Measurements from ENCODE around the gene RPS4Y2.

Gene RPS4Y2

GRCh38 chrY:20746919-20747318, 9.0 kb upstream of the RPS4Y2 start:
- H3K4me3 ChIP-seq (replicated peaks in 1 of 2; ENCODE audit: low read depth in 2 of 2, low read length in 2 of 2) = no peak overlapping the region
- DNase-seq (ENCODE audit: low read depth in 2 of 2) = no peak
- no peak for TF ChIP-seq CTCF (IDR thresholded peaks at IDR 0.05; ENCODE audit: low read depth, low read length)

- H3K4me3 ChIP-seq (replicated peaks in 1 of 2; ENCODE audit: low read depth in 2 of 2, low read length in 2 of 2) = no peak overlapping the region
- no peak for DNase-seq (ENCODE audit: low read depth in 2 of 2)
- TF ChIP-seq CTCF (IDR thresholded peaks at IDR 0.05; ENCODE audit: low read depth, low read length) = no peak
Measured at GRCh38 chrY:20763869-20764268, 8.0 kb downstream of the RPS4Y2 start.

GRCh38 chrY:20765117-20765516, 9.2 kb downstream of the RPS4Y2 start:
- TF ChIP-seq CTCF (IDR thresholded peaks at IDR 0.05; ENCODE audit: low read depth, low read length) = no peak
- no peak for DNase-seq (ENCODE audit: low read depth in 2 of 2)

DNA sequence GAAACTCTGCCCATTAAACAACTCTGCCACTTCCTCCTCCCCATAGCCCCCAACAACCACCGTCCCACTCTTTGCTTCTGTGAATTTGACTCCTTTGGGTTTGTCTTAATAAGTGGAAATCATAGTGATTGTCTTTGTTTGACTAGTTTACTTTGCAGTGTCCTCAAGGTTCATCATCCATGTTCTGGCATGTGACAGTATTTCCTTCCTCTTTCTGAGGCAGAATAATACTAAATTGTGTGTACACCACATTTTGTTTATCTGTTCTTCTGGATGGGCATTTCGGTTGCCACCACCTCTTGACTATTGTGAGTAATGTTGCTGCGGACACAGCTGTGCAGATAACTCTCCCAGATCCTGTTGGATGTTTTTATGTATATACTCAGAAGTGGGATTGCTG, 14.8 kb downstream of the RPS4Y2 start:
- H3K4me3 ChIP-seq (replicated peaks in 1 of 2; ENCODE audit: low read depth in 2 of 2, low read length in 2 of 2) = no peak overlapping the region
- no peak for TF ChIP-seq CTCF (IDR thresholded peaks at IDR 0.05; ENCODE audit: low read depth, low read length)
- DNase-seq (ENCODE audit: low read depth in 2 of 2) = no peak

More at GRCh38 chrY:20765117-20765516, 9.2 kb downstream of the RPS4Y2 start:
- H3K4me3 ChIP-seq (replicated peaks in 1 of 2; ENCODE audit: low read depth in 2 of 2, low read length in 2 of 2) = no peak overlapping the region

DNA sequence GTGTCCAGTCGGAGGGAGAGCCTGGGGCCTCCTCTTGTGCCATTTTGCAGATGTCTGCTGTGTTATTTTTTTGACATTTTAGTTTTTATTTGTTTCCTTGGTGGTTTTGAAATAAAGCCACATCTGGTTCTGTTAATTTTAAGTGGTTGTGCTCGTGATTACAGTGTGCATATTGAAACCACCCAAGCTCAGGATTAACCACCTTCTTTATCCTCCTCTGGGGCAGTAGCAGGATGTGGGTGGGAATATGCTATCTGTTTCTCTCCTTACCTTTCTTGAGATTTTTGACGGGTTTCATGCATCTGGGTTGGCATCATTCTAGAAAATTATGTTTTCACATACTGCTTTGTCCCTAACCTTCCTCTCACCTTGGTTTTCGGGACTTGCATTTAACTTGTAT, 20.2 kb downstream of the RPS4Y2 start:
- TF ChIP-seq CTCF (IDR thresholded peaks at IDR 0.05; ENCODE audit: low read depth, low read length) = no peak
- H3K4me3 ChIP-seq (replicated peaks in 1 of 2; ENCODE audit: low read depth in 2 of 2, low read length in 2 of 2) = no peak overlapping the region
- no peak for DNase-seq (ENCODE audit: low read depth in 2 of 2)

GRCh38 chrY:20780104-20780654, 24.3 kb downstream of the RPS4Y2 start:
- TF ChIP-seq CTCF (IDR thresholded peaks at IDR 0.05; ENCODE audit: low read depth, low read length) = no peak

DNA sequence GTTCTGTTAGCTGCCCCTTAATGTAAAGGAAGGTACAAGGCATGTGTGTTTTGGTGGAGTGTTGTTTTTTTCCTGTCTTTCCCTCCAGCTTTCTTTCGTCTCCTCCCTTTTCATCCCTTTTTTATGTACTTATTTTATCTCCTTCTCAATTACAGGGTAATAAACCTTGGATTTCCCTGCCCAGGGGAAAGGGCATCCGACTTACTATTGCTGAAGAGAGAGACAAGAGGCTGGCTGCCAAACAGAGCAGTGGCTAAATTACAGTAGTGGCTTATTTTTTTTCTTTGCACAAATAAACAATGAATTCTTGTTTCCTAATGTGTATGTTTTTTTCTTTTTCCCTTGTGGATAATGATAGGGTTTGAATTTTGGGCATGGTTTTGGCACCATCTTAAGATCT, 24.9 kb downstream of the RPS4Y2 start:
- no peak for TF ChIP-seq CTCF (IDR thresholded peaks at IDR 0.05; ENCODE audit: low read depth, low read length)
- no peak overlapping the region for H3K4me3 ChIP-seq (replicated peaks in 1 of 2; ENCODE audit: low read depth in 2 of 2, low read length in 2 of 2)
- no peak for DNase-seq (ENCODE audit: low read depth in 2 of 2)

More at GRCh38 chrY:20780104-20780654, 24.3 kb downstream of the RPS4Y2 start:
- no peak for DNase-seq (ENCODE audit: low read depth in 2 of 2)
- no peak overlapping the region for H3K4me3 ChIP-seq (replicated peaks in 1 of 2; ENCODE audit: low read depth in 2 of 2, low read length in 2 of 2)

Data from cardiac fibroblast (primary cell).